Measurements from ENCODE around the gene CD38.

The CD38 gene

DNA sequence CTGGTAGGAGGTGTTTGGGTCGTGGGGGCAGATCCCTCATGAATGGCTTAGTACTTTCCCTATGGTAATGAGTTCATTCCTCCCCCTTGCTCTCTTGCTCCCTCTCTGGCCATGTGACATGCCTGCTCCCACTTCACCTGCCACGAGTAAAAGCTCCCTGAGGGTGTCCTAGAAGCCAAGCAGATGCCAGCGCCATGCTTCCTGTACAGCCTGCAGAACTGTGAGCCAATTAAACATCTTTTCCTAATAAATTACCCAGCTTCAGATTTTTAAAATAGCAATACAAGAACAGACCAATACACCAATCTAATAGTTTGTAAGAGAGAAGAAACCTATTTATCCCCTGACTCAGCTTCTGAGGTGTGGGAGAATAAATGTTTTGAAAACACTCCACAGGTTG lies 99.9 kb downstream of the CD38 start:
- no peaks in the 10 kb centered on the region for H3K4me1 ChIP-seq (ENCODE audit: insufficient read depth, low read length)
- no peaks in the 10 kb centered on the region; the same call in none of the 2 replicates for H3K9me3 ChIP-seq (ENCODE audit: control insufficient read depth, insufficient read depth, low read length)
- H3K36me3 ChIP-seq (ENCODE audit: insufficient read depth, low read length), result no peaks in the 10 kb centered on the region
- H3K9ac ChIP-seq (ENCODE audit: low read depth, low read length), result no peak overlapping the region

DNA sequence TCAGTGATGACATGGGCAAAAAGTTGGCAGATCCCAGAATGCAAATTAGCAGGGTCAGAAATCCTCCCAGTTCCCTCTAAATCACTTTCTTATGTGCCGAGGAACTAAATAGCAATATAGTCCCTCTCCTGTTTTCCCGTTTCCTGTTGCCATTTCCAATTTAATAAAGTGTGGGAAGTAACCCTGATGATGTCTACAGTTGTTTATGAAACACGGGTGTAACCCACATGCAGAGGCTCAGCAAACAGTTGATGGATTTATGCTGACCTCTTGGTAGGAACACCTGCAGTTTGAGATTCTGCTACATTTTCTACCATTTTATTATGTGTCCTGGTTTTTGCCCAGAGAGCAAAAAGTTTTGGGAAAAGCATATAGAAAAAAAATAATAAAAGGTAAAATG lies 103.7 kb downstream of the CD38 start:
- Histone ChIP-seq H3K9me3 (ENCODE audit: control insufficient read depth, insufficient read depth, low read length) (no peaks in the 10 kb centered on the region; the same call in 1 of the 2 replicates), H3K9ac (ENCODE audit: low read depth, low read length) (no peak overlapping the region)

GRCh38 chr4:15882675-15883086 lies 104.6 kb downstream of the CD38 start:
- Histone ChIP-seq H3K9ac (ENCODE audit: low read depth, low read length) (no peak overlapping the region), H3K36me3 (ENCODE audit: insufficient read depth, low read length) (no peaks in the 10 kb centered on the region), H3K9me3 (ENCODE audit: control insufficient read depth, insufficient read depth, low read length) (no peaks in the 10 kb centered on the region; the same call in 1 of the 2 replicates), H3K4me1 (ENCODE audit: insufficient read depth, low read length) (0 out of 2 replicates have a peak, but pooled peaks cover 5% of the 10 kb centered on the region)

More for the DNA sequence above, 103.7 kb downstream of the CD38 start:
- H3K4me1 ChIP-seq (ENCODE audit: insufficient read depth, low read length), result 0 out of 2 replicates have a peak, but pooled peaks cover 5% of the 10 kb centered on the region
- H3K36me3 ChIP-seq (ENCODE audit: insufficient read depth, low read length), result no peaks in the 10 kb centered on the region

GRCh38 chr4:15883610-15884243 lies 105.6 kb downstream of the CD38 start:
- no peak overlapping the region for H3K9ac ChIP-seq (ENCODE audit: low read depth, low read length)
- no peaks in the 10 kb centered on the region for H3K36me3 ChIP-seq (ENCODE audit: insufficient read depth, low read length)
- H3K4me1 ChIP-seq (ENCODE audit: insufficient read depth, low read length), result 0 out of 2 replicates have a peak, but pooled peaks cover 5% of the 10 kb centered on the region
- H3K9me3 ChIP-seq (ENCODE audit: control insufficient read depth, insufficient read depth, low read length), result no peaks in the 10 kb centered on the region

DNA sequence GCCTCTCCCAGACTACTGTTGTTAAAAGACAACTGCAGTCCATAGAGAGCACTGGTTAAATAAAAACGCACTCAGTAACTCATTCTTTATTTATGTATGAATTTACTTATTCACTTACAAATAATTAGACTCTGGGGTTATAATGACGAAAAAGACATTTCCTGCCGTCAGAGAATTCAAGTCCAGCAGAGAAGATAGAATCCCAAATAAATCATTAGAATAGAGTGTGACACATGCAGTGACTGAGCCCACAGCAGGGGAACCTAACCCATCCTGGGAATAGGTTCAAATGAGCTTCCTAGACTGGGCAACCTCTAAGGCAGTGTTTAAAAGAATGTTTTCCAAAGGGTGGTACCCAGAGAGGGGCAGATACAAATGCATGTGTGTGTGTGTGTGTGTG lies 106.5 kb downstream of the CD38 start:
- Histone ChIP-seq H3K9me3 (ENCODE audit: control insufficient read depth, insufficient read depth, low read length) (no peaks in the 10 kb centered on the region), H3K36me3 (ENCODE audit: insufficient read depth, low read length) (no peaks in the 10 kb centered on the region), H3K4me1 (ENCODE audit: insufficient read depth, low read length) (0 out of 2 replicates have a peak, but pooled peaks cover 5% of the 10 kb centered on the region), H3K9ac (ENCODE audit: low read depth, low read length) (no peak overlapping the region)

- Histone ChIP-seq H3K4me1 (ENCODE audit: insufficient read depth, low read length) (0 out of 2 replicates have a peak, but pooled peaks cover 5% of the 10 kb centered on the region), H3K9ac (ENCODE audit: low read depth, low read length) (no peak overlapping the region), H3K36me3 (ENCODE audit: insufficient read depth, low read length) (no peaks in the 10 kb centered on the region), H3K9me3 (ENCODE audit: control insufficient read depth, insufficient read depth, low read length) (no peaks in the 10 kb centered on the region)
These were observed 107.3 kb downstream of the CD38 start for GRCh38 chr4:15885422-15885821.

DNA sequence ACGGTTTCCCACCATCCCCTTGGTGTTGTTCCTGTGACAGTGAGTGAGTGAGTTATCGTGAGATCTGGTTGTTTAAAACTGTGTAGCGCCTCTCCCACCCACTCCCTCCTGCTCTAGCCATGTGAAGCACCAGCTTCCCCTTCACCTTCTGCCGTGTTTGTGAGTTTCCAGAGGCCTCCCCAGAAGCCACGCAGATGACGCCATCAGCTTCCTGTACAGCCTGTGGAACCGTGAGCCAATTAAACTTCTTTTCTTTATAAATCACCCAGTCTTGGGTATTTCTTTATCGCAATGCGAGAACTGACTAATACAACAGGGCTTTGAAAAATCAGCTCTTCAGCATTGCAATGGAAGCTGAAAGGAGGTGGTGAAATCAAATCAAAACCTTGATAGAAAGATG lies 110.4 kb downstream of the CD38 start:
- H3K9ac ChIP-seq (ENCODE audit: low read depth, low read length), result no peak overlapping the region
- peaks cover 2% of the 10 kb centered on the region; the same call in 1 of the 2 replicates for H3K9me3 ChIP-seq (ENCODE audit: control insufficient read depth, insufficient read depth, low read length)
- no peaks in the 10 kb centered on the region for H3K36me3 ChIP-seq (ENCODE audit: insufficient read depth, low read length)
- H3K4me1 ChIP-seq (ENCODE audit: insufficient read depth, low read length), result 0 out of 2 replicates have a peak, but pooled peaks cover 5% of the 10 kb centered on the region

DNA sequence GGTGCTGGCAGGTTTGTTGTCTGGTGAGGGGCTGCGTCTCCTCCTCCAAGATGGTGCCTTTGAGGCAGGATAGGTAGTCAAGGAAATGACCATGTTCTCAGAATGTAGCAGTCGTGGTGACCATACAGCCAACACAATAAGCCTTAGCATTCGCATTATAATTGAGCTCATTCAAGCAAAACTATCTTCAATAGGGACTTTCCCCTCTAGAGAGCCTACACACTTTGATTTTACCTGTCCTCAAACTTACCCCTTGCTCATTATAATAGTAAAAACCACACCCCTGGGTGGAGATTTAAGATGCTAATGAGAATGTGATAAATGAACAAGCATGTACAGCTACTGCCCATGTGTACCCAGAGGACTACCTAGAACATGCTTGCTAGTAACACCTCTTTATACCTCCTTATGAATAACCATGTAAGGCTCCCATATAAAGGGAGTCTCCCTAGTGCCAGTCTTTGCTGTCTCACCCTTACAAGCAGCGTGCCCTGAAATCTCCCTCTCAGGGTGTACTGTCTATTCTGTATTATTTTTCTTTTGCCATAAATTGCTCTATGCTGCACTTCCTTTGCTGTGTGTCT lies 112.2 kb downstream of the CD38 start:
- Histone ChIP-seq H3K4me1 (ENCODE audit: insufficient read depth, low read length) (no peaks in the 10 kb centered on the region), H3K9me3 (ENCODE audit: control insufficient read depth, insufficient read depth, low read length) (peaks cover 2% of the 10 kb centered on the region; the same call in 1 of the 2 replicates), H3K9ac (ENCODE audit: low read depth, low read length) (no peak overlapping the region), H3K36me3 (ENCODE audit: insufficient read depth, low read length) (no peaks in the 10 kb centered on the region)

DNA sequence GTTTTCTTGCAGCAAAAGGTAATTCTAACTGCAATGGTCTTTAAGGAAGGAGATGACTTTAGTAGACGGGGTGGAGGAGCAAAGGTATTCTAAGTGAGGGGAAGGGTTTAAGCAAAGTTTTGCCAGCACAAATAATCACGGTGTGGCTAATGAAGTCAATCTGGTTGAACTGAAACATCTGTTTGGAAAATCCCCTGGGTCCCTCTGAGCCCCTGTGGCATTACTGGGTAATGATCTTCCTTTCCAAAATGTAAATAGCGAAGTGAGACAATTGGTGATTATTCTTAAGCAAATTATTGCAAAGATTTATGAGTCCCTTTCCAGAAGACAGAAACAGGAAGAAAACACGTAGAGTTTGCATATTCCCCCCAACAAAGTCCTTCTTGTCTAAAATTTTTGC lies 113.2 kb downstream of the CD38 start:
- H3K36me3 ChIP-seq (ENCODE audit: insufficient read depth, low read length), result no peaks in the 10 kb centered on the region
- peaks cover 2% of the 10 kb centered on the region; the same call in 1 of the 2 replicates for H3K9me3 ChIP-seq (ENCODE audit: control insufficient read depth, insufficient read depth, low read length)
- no peak overlapping the region for H3K9ac ChIP-seq (ENCODE audit: low read depth, low read length)
- no peaks in the 10 kb centered on the region for H3K4me1 ChIP-seq (ENCODE audit: insufficient read depth, low read length)

DNA sequence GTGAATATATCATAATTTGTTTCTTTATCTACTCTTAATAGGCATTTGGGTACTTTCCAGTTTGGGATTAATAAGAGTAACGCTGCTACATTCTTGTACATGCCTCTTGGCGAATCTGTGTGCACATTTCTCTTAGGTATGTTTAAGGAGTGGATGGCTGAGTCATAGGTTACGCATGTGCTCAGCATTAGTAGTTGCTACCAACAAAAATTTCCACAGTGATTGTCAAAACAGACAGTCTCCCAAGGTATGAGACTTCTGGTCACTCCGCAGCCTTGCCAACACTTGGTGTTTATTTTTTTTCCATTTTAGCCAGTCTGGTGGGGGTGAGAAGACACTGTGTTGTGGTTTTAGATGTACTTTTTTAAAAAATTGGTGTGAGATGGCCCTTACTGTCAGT lies 115.8 kb downstream of the CD38 start:
- Histone ChIP-seq H3K9ac (ENCODE audit: low read depth, low read length) (no peak overlapping the region), H3K36me3 (ENCODE audit: insufficient read depth, low read length) (no peaks in the 10 kb centered on the region), H3K4me1 (ENCODE audit: insufficient read depth, low read length) (no peaks in the 10 kb centered on the region), H3K9me3 (ENCODE audit: control insufficient read depth, insufficient read depth, low read length) (peaks cover 2% of the 10 kb centered on the region; the same call in 1 of the 2 replicates)

GRCh38 chr4:15894393-15894792 lies 116.3 kb downstream of the CD38 start:
- H3K36me3 ChIP-seq (ENCODE audit: insufficient read depth, low read length), result no peaks in the 10 kb centered on the region
- no peak overlapping the region for H3K9ac ChIP-seq (ENCODE audit: low read depth, low read length)
- peaks cover 2% of the 10 kb centered on the region; the same call in 1 of the 2 replicates for H3K9me3 ChIP-seq (ENCODE audit: control insufficient read depth, insufficient read depth, low read length)
- no peaks in the 10 kb centered on the region for H3K4me1 ChIP-seq (ENCODE audit: insufficient read depth, low read length)

- Histone ChIP-seq H3K4me1 (ENCODE audit: insufficient read depth, low read length) (no peaks in the 10 kb centered on the region), H3K36me3 (ENCODE audit: insufficient read depth, low read length) (no peaks in the 10 kb centered on the region), H3K9me3 (ENCODE audit: control insufficient read depth, insufficient read depth, low read length) (peaks cover 2% of the 10 kb centered on the region; the same call in 1 of the 2 replicates), H3K9ac (ENCODE audit: low read depth, low read length) (no peak overlapping the region)
These were observed 117.1 kb downstream of the CD38 start for GRCh38 chr4:15894921-15895916.

- Histone ChIP-seq H3K9ac (ENCODE audit: low read depth, low read length) (no peak overlapping the region), H3K4me1 (ENCODE audit: insufficient read depth, low read length) (no peaks in the 10 kb centered on the region), H3K36me3 (ENCODE audit: insufficient read depth, low read length) (no peaks in the 10 kb centered on the region), H3K9me3 (ENCODE audit: control insufficient read depth, insufficient read depth, low read length) (no peaks in the 10 kb centered on the region)
These were observed 119.4 kb downstream of the CD38 start for GRCh38 chr4:15897577-15897976.

DNA sequence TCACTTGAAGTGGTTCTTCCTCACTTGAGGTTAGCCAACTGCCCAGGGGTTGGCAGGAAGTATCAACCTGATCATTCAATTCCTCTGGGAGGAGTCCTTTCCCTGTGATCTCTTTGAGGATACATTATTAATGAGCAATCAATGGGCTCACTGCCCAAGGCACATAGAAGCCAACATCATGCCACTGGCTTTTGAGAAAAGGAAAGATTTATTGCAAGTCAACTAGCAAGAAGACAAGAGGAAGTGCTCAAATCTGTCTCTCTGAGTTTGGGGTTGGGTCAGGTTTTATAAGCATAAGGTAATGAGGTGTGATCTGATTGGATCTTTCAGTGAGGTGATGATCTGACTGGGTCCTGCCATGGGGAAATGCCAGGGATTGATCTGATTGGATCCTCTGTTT lies 120.8 kb downstream of the CD38 start:
- no peak overlapping the region for H3K9ac ChIP-seq (ENCODE audit: low read depth, low read length)
- H3K36me3 ChIP-seq (ENCODE audit: insufficient read depth, low read length), result no peaks in the 10 kb centered on the region; the same call in 1 of the 2 replicates
- no peaks in the 10 kb centered on the region for H3K4me1 ChIP-seq (ENCODE audit: insufficient read depth, low read length)
- H3K9me3 ChIP-seq (ENCODE audit: control insufficient read depth, insufficient read depth, low read length), result 0 out of 2 replicates have a peak, but pooled peaks cover 5% of the 10 kb centered on the region

All from ES-I3 (cell line).